ENCODE results near the gene C2orf92.

DNA sequence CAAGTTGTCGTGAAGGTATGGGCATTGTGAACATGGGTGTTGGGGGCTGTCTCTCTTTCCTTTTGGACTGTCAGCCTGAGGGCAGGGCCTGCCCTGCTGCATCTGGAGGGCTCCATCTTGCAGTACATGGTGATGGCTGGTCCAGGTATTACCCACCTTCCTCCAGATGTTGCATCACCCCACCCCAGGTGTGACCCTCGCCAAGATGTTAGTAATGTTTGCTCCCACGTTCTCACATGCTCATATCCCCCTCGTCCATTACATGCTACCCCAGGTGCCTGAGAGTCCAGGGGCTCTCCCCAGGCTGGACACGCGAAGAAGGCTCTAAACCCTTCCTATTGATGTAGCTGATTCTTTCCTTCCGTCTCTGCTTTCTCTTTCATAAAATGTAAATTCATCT, 57.8 kb downstream of the C2orf92 start:
- TF ChIP-seq ZNF274 (IDR thresholded peaks at IDR 0.05; ENCODE audit: low read depth, low read length) (no peak), YY1 (IDR thresholded peaks at IDR 0.05; ENCODE audit: insufficient read depth, insufficient read length) (no peak)

Measured in NT2/D1 (cell line).